Urinary bladder (tissue), 4 donors: ENCODE measurements around the gene SPRN. TPM values are rescaled to one million over a fixed set of nuclear protein-coding genes. Genes with fewer than 3 reads are reported as not detected.
"Not testable (repeated sequence)": the region's sequence is repeated elsewhere in the genome, so short reads cannot be mapped to it uniquely, and the experiment has no call there.

Experiments used
- DNase-seq: peaks from one replicate; pipeline ENCODE4 v3.0.0-alpha.2; 2015; ENCODE audit errors: extremely low spot score
- H3K27ac ChIP-seq: one replicate; pipeline ENCODE4 v1.5.1; 2013; ENCODE audit warnings: low read depth, mild to moderate bottlenecking, moderate library complexity
- H3K36me3 ChIP-seq: one replicate; pipeline ENCODE4 v1.6.1; 2013; ENCODE audit warnings: mild to moderate bottlenecking, moderate library complexity; ENCODE audit not compliant: insufficient read depth
- H3K4me1 ChIP-seq: one replicate; pipeline ENCODE4 v1.6.1; 2013; ENCODE audit warnings: mild to moderate bottlenecking, moderate library complexity; ENCODE audit not compliant: insufficient read depth
- H3K4me3 ChIP-seq: one replicate; pipeline ENCODE4 v1.5.1; 2013; ENCODE audit warnings: low read depth, low read length
- WGBS: extraction: QIAGEN DNeasy Blood & Tissue Kit; methylation state at CpG from one replicate; pipeline ENCODE4 v1.1.7; 2013; 5-methylcytosine and 5-hydroxymethylcytosine counted together
- polyA plus RNA-seq: library from polyadenylated mRNA; stranded (reverse); fragments of 200-250 nt; gene quantifications from one replicate; pipeline ENCODE4 v1.2.3, GENCODE V29; 2013
- total RNA-seq: library from RNA; depleted of rRNA; stranded (reverse); fragments of >200 nt; gene quantifications from one replicate; pipeline ENCODE4 v1.2.3, GENCODE V29; 2014
- donor health status: healthy with polysubstance abuse.
- donor health status: healthy.

The SPRN gene
- total and polyA plus RNA-seq, 2 donors, result 0.19 to 0.74 TPM

- 91% methylated on average over 34 of the region's 34 CpGs for WGBS
- H3K4me3 ChIP-seq, result no peak overlapping the region
- no peak for DNase-seq
Measured at GRCh38 chr10:133419211-133419950, 5.0 kb downstream of the SPRN start.

GRCh38 chr10:133418289-133418993 lies 6.0 kb downstream of the SPRN start:
- H3K36me3 ChIP-seq, result no peaks in the 10 kb centered on the region
- H3K27ac ChIP-seq, result no peak overlapping the region
- no peak for DNase-seq
- no peak overlapping the region for H3K4me3 ChIP-seq
- H3K4me1 ChIP-seq, result no peaks in the 10 kb centered on the region
- 94% methylated on average over 14 of the region's 14 CpGs for WGBS

More at GRCh38 chr10:133419211-133419950, 5.0 kb downstream of the SPRN start:
- Histone ChIP-seq H3K36me3 (no peaks in the 10 kb centered on the region), H3K4me1 (no peaks in the 10 kb centered on the region), H3K27ac (no peak overlapping the region)

GRCh38 chr10:133415752-133416151 lies 8.7 kb downstream of the SPRN start:
- Histone ChIP-seq H3K36me3 (no peaks in the 10 kb centered on the region), H3K27ac (no peak overlapping the region), H3K4me1 (no peaks in the 10 kb centered on the region), H3K4me3 (no peak overlapping the region)
- WGBS, result 96% methylated on average over 25 of the region's 25 CpGs
- DNase-seq, result no peak

GRCh38 chr10:133414401-133414800 lies 10.0 kb downstream of the SPRN start:
- not testable (repeated sequence) for H3K36me3 ChIP-seq, H3K27ac ChIP-seq, H3K4me3 ChIP-seq, H3K4me1 ChIP-seq, DNase-seq
- 98% methylated on average over 22 of the region's 23 CpGs for WGBS

- H3K4me3 ChIP-seq, result no peak overlapping the region
- H3K27ac ChIP-seq, result no peak overlapping the region
- H3K36me3 ChIP-seq, result no peaks in the 10 kb centered on the region
- H3K4me1 ChIP-seq, result no peaks in the 10 kb centered on the region
- no peak for DNase-seq
Measured at GRCh38 chr10:133412381-133412711, 12.1 kb downstream of the SPRN start.

- no peaks in the 10 kb centered on the region for H3K4me1 ChIP-seq
- H3K36me3 ChIP-seq, result no peaks in the 10 kb centered on the region
- H3K27ac ChIP-seq, result no peak overlapping the region
- no peak for DNase-seq
- no peak overlapping the region for H3K4me3 ChIP-seq
- WGBS, result 97% methylated on average over 7 of the region's 7 CpGs
Measured at GRCh38 chr10:133411523-133412380, 12.7 kb downstream of the SPRN start.

GRCh38 chr10:133405844-133406527 lies 18.4 kb downstream of the SPRN start:
- 94% methylated on average over 8 of the region's 8 CpGs for WGBS
- H3K27ac ChIP-seq, result no peak overlapping the region
- H3K36me3 ChIP-seq, result no peaks in the 10 kb centered on the region
- H3K4me1 ChIP-seq, result no peaks in the 10 kb centered on the region
- no peak overlapping the region for H3K4me3 ChIP-seq
- no peak for DNase-seq

- no peaks in the 10 kb centered on the region for H3K36me3 ChIP-seq
- no peak overlapping the region for H3K27ac ChIP-seq
- H3K4me1 ChIP-seq, result no peaks in the 10 kb centered on the region
- DNase-seq, result no peak
- no peak overlapping the region for H3K4me3 ChIP-seq
- 79% methylated on average over 2 of the region's 2 CpGs for WGBS
Measured at GRCh38 chr10:133405272-133405671, 19.2 kb downstream of the SPRN start.

- H3K27ac ChIP-seq, result no peak overlapping the region
- 91% methylated on average over 5 of the region's 5 CpGs for WGBS
- no peak for DNase-seq
- no peaks in the 10 kb centered on the region for H3K36me3 ChIP-seq
- no peaks in the 10 kb centered on the region for H3K4me1 ChIP-seq
- no peak overlapping the region for H3K4me3 ChIP-seq
Measured at GRCh38 chr10:133403784-133404183, 20.6 kb downstream of the SPRN start.

GRCh38 chr10:133403359-133403758 lies 21.1 kb downstream of the SPRN start:
- H3K4me1 ChIP-seq, result no peaks in the 10 kb centered on the region
- H3K27ac ChIP-seq, result no peak overlapping the region
- DNase-seq, result no peak
- no peaks in the 10 kb centered on the region for H3K36me3 ChIP-seq
- no peak overlapping the region for H3K4me3 ChIP-seq
- 89% methylated on average over 16 of the region's 16 CpGs for WGBS

- H3K4me3 ChIP-seq, result no peak overlapping the region
- DNase-seq, result no peak
- H3K36me3 ChIP-seq, result no peaks in the 10 kb centered on the region
- no peak overlapping the region for H3K27ac ChIP-seq
- WGBS, result 96% methylated on average over 21 of the region's 21 CpGs
- no peaks in the 10 kb centered on the region for H3K4me1 ChIP-seq
Measured at GRCh38 chr10:133401981-133402725, 22.3 kb downstream of the SPRN start.

- Histone ChIP-seq H3K4me3 (no peak overlapping the region), H3K36me3 (no peaks in the 10 kb centered on the region), H3K4me1 (no peaks in the 10 kb centered on the region), H3K27ac (no peak overlapping the region)
- no peak for DNase-seq
- WGBS, result 94% methylated on average over 12 of the region's 12 CpGs
Measured at GRCh38 chr10:133401500-133401899, 22.9 kb downstream of the SPRN start.
